GM10266 (cell line): ENCODE results near the gene CD151.

Experiments used
- DNase-seq: peaks from one replicate; pipeline ENCODE4 v3.0.0; 2012; ENCODE audit errors: extremely low spot score
- TF ChIP-seq, protein P1 (sequence below): IDR thresholded peaks from 2 replicates; pipeline ENCODE4 v1.5.1; 2012; ENCODE audit warnings: mild to moderate bottlenecking, low read depth; ENCODE audit not compliant: control insufficient read depth, insufficient read depth; ENCODE audit errors: missing control alignments

Gene CD151

DNA sequence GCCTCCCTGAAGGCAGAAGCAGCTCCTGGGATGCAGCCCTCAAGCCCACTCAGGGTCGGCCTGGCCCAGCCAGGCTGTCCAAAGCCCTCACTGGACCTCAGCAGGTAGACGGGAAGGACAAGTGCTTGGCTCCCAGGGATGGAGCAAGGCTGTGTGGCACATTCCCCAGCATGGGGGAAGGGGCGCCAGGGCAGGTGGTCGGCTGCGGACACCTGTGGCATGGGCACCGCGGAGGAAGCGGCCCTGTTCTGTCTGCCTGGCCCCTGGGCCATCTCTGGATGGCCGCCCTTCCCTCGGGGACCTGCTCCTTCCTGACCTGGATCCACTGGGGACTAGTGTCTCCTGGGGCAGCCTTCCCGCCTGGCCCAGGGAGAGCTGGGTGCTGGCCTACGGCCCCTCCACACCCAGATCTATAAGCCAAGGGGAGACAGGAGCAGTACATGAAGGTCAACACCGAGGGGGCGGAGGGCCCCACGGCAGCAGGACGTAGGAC lies 51.9 kb downstream of the CD151 start:
- DNase-seq: no peak
- TF ChIP-seq, protein P1, sequence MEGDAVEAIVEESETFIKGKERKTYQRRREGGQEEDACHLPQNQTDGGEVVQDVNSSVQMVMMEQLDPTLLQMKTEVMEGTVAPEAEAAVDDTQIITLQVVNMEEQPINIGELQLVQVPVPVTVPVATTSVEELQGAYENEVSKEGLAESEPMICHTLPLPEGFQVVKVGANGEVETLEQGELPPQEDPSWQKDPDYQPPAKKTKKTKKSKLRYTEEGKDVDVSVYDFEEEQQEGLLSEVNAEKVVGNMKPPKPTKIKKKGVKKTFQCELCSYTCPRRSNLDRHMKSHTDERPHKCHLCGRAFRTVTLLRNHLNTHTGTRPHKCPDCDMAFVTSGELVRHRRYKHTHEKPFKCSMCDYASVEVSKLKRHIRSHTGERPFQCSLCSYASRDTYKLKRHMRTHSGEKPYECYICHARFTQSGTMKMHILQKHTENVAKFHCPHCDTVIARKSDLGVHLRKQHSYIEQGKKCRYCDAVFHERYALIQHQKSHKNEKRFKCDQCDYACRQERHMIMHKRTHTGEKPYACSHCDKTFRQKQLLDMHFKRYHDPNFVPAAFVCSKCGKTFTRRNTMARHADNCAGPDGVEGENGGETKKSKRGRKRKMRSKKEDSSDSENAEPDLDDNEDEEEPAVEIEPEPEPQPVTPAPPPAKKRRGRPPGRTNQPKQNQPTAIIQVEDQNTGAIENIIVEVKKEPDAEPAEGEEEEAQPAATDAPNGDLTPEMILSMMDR: no peak

DNA sequence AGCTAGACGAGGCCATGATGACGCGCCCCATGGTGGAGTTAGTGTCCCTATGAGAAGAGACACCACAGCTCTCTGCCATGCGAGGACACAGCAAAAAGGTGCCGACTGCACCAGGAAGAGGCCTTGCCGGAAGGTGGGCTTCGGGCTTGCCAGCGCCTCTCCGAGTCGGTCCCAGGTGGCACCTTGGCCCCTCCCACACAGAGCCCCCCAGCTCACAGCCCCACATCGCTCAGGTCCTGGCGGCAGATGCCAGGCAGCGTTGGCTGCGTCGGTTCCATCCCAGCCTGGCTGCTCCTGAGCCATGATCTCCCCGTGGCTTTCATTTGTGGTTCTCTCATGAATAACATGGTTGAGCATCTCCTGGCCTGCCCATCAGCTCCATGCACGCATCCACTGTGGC lies 53.8 kb downstream of the CD151 start:
- TF ChIP-seq, protein P1: no peak
- no peak for DNase-seq

DNA sequence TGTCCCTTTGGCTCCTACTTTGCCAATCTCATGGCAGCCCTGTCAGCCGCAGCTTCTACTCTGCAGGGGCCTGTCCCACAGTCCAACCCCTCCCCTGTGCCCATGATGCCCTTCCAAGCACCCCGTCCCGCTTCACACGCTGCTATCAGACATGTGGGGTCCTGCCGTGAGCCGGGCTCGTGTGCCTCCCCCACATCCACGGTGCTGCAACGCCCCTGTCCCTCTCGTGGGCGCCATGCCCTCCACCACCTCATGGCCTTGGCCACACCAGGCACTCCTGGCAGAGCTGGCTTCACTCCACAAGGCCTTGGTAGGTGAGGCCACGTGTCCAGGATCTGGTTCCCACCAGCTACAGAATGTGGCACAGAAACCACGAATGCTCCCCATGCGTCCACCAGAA lies 54.8 kb downstream of the CD151 start:
- TF ChIP-seq, protein P1: no peak
- no peak for DNase-seq
